Measurements from ENCODE around the gene CLIC5. TPM values are rescaled to one million over a fixed set of nuclear protein-coding genes. Genes with fewer than 3 reads are reported as not detected.

CLIC5 gene
- total RNA-seq, 2 experiments from 2014 or later, result 0.03 to 0.08 TPM

DNA sequence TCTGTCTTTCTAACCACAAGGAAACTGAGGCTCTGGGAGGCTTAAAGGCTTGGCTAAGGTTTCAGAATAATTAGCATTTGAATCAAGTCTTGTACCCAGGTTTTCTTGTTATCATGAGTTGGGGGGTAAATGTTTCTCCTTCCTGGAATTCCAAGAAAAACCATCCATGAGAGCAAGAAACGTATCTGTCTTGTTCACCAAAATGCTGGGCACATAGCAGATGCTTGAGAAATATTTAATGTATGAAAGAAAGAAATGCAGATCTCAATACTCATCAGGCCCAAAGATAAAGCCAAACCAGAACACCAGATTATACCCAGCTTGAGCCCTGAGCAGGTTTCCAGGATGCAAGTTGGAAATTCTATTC is 164.6 kb downstream of the CLIC5 start:
- TF ChIP-seq EZH2phosphoT487 (IDR thresholded peaks at IDR 0.05; ENCODE audit: borderline replicate concordance, low read depth, low read length) (no peak), CTCF (conservative IDR thresholded peaks at IDR 0.05; ENCODE audit: low read length) (no peak)
- H3K4me1 ChIP-seq (ENCODE audit: insufficient read depth, low read length, poor library complexity, severe bottlenecking), result no peaks in the 10 kb centered on the region
- H3K9me3 ChIP-seq (ENCODE audit: low read length), result no peaks in the 10 kb centered on the region
- DNase-seq (ENCODE audit: low spot score), result no peak
- H3K9me2 ChIP-seq (ENCODE audit: insufficient read depth, low read length), result no peaks in the 10 kb centered on the region
- H3K4me3 ChIP-seq (ENCODE audit: low read depth, low read length, poor library complexity, severe bottlenecking), result no peak overlapping the region
- ChIA-PET CTCF (ENCODE audit: unreplicated experiment) (no interaction called here), POLR2A (interaction anchor here (1.1 kb wide), 1 partner anchor 42 kb away, joined by 3 read pairs; no protein-coding TSS in a partner anchor)
- H3K79me2 ChIP-seq (ENCODE audit: insufficient read depth, low read depth, low read length), result no peaks in the 10 kb centered on the region
- H3K4me2 ChIP-seq (ENCODE audit: low read length), result no peak overlapping the region
- no peak overlapping the region for H2AFZ ChIP-seq (ENCODE audit: low read length)
- BruUV-seq (replicated peaks), result no TSS peak
- intact Hi-C loops (cut with micrococcal nuclease; ENCODE audit: unreplicated experiment), result no loop called here
- no peaks in the 10 kb centered on the region for H4K20me1 ChIP-seq (ENCODE audit: insufficient read depth, low read length)
- H3K36me3 ChIP-seq (ENCODE audit: insufficient read depth, low read length), result no peaks in the 10 kb centered on the region
- H3K27ac ChIP-seq (ENCODE audit: low read depth, low read length, poor library complexity, severe bottlenecking), result no peak overlapping the region

GRCh38 chr6:45850378-45851033 is 165.2 kb downstream of the CLIC5 start:
- BruUV-seq (replicated peaks), result no TSS peak
- Histone ChIP-seq H3K9me3 (ENCODE audit: low read length) (no peaks in the 10 kb centered on the region), H3K4me1 (ENCODE audit: insufficient read depth, low read length, poor library complexity, severe bottlenecking) (no peaks in the 10 kb centered on the region), H3K79me2 (ENCODE audit: insufficient read depth, low read depth, low read length) (no peaks in the 10 kb centered on the region), H3K4me3 (ENCODE audit: low read depth, low read length, poor library complexity, severe bottlenecking) (no peak overlapping the region), H3K27ac (ENCODE audit: low read depth, low read length, poor library complexity, severe bottlenecking) (no peak overlapping the region), H3K4me2 (ENCODE audit: low read length) (no peak overlapping the region), H2AFZ (ENCODE audit: low read length) (no peak overlapping the region), H4K20me1 (ENCODE audit: insufficient read depth, low read length) (no peaks in the 10 kb centered on the region), H3K9me2 (ENCODE audit: insufficient read depth, low read length) (no peaks in the 10 kb centered on the region), H3K36me3 (ENCODE audit: insufficient read depth, low read length) (no peaks in the 10 kb centered on the region)
- POLR2A ChIA-PET, result interaction anchor here (1.1 kb wide), 1 partner anchor 41 kb away, joined by 3 read pairs; no protein-coding TSS in a partner anchor
- intact Hi-C loops (cut with micrococcal nuclease; ENCODE audit: unreplicated experiment), result no loop called here
- TF ChIP-seq EZH2phosphoT487 (IDR thresholded peaks at IDR 0.05; ENCODE audit: borderline replicate concordance, low read depth, low read length) (no peak), CTCF (conservative IDR thresholded peaks at IDR 0.05; ENCODE audit: low read length) (no peak)
- CTCF ChIA-PET (ENCODE audit: unreplicated experiment), result no interaction called here
- DNase-seq (ENCODE audit: low spot score), result no peak

GRCh38 chr6:45845567-45845966 is 170.1 kb downstream of the CLIC5 start:
- Histone ChIP-seq H3K9me3 (ENCODE audit: low read length) (no peaks in the 10 kb centered on the region), H3K36me3 (ENCODE audit: insufficient read depth, low read length) (no peaks in the 10 kb centered on the region), H3K79me2 (ENCODE audit: insufficient read depth, low read depth, low read length) (no peaks in the 10 kb centered on the region), H2AFZ (ENCODE audit: low read length) (no peak overlapping the region), H3K4me1 (ENCODE audit: insufficient read depth, low read length, poor library complexity, severe bottlenecking) (no peaks in the 10 kb centered on the region), H3K4me3 (ENCODE audit: low read depth, low read length, poor library complexity, severe bottlenecking) (no peak overlapping the region), H3K4me2 (ENCODE audit: low read length) (no peak overlapping the region), H3K9me2 (ENCODE audit: insufficient read depth, low read length) (no peaks in the 10 kb centered on the region), H3K27ac (ENCODE audit: low read depth, low read length, poor library complexity, severe bottlenecking) (no peak overlapping the region), H4K20me1 (ENCODE audit: insufficient read depth, low read length) (no peaks in the 10 kb centered on the region)
- ChIA-PET CTCF (ENCODE audit: unreplicated experiment) (no interaction called here), POLR2A (no interaction called here)
- TF ChIP-seq CTCF (conservative IDR thresholded peaks at IDR 0.05; ENCODE audit: low read length) (no peak), EZH2phosphoT487 (IDR thresholded peaks at IDR 0.05; ENCODE audit: borderline replicate concordance, low read depth, low read length) (no peak)
- intact Hi-C loops (cut with micrococcal nuclease; ENCODE audit: unreplicated experiment), result no loop called here
- no peak for DNase-seq (ENCODE audit: low spot score)
- BruUV-seq (replicated peaks), result no TSS peak
